Activated CD4-positive, CD25-positive, alpha-beta regulatory T cell treated with anti-CD3 and anti-CD28 coated beads, Interleukin-2, amount 50 U/mL, for 16 hours (primary cell): ENCODE measurements around the gene MCM9.
A peak's percentile ranks its signal among the peaks of the same experiment; 100 is the strongest.

Source experiments
- DNase-seq: peaks from one replicate; pipeline ENCODE4 v3.0.0-alpha.2; 2020; ENCODE audit warnings: low read depth, low spot score

Gene MCM9

GRCh38 chr6:118934461-118935330 is at the start of gene MCM9:
Gene MCM9 (minus strand): TSS chr6:118935159. CDS start chr6:118931723, 3,436 bp downstream.
- peak; percentile 71 for DNase-seq

GRCh38 chr6:118984342-118984741 is 49.4 kb upstream of the MCM9 start:
- DNase-seq, result no peak

DNA sequence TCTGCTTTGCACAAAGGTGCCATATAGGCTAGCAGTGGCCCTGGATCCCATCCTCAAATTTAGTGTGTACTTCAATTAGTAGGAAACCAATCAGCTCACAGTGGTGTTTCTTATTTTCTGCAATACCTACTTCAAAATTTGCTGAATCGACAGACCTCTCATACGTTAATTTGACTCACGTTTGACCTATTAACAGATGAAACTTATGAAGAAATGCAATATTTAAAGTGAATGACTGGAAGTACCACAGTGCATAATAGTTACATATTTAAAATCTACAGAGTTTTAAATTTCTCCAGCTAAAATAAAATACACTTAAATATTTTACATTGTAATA is 47.6 kb upstream of the MCM9 start:
- no peak for DNase-seq

DNA sequence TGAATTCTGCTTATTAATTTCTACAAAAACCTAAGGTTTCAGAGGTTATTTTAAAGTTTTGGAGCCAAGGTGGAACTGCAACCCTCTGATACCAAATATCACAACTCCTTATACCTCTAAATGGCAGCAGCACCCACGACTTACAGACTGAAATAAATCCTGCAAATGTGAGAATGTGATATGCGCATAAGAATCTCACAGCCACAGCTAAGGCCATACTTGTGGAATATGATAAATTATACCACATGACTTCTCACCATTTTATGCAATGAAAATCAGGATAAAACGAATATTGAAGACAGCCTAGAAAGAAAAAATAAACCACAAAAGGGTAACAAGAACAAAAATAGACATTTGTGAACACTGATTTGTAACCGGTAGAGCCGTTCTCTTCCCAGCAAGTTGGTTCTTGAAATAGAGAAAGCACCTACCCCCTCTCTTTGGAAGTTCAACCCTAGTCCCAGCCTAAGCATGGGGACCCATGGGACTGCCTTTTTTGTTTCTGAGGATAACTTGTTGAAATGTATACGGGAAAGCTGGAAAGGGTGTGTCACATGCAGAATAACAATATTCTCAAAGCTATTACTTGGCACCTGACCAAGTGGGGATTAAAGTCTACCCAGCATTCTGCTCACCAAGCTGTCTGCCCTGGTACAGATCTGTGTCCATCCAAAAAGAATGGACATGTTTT is 47.1 kb upstream of the MCM9 start:
- DNase-seq, result no peak

DNA sequence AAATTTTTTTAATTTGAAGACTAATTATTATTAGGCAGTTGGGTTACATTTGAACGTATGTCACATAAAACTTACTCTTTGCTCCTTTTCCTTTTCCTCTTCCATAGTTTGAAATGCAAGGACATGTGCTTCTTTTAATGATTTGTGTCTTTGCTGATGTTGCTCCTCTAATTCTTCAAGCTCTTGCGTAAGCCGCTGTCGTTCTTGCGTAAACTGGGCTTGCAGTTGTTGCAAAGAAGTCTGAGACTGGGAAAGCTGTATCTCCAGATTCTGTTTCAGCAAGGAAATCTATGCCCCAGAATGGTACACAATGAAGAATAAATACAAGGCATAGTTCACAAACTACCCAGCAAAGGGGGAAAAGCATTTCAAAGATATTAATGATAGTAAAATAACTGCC is 45.1 kb upstream of the MCM9 start:
- no peak for DNase-seq

- DNase-seq, result no peak
Observed at GRCh38 chr6:118974790-118975189, 39.8 kb upstream of the MCM9 start.

GRCh38 chr6:118971682-118972081 is 36.7 kb upstream of the MCM9 start:
- DNase-seq, result no peak

DNA sequence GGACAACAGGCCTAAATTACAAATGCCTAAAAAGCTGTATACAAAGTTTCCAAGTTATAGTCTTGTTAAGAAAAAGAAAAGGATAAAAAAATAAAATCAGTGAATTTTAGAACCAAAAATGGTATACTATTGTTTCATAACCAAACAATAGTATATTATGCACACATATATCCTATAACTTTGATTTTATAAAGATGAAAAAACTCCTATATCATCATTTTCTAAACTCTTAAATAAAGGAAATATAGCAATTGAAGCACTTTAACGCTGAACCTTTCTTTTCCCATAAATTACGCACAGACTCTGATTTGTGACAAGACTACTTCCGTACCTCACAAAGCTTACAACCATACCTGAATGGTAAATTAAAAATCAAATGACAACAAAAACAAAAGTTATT is 35.9 kb upstream of the MCM9 start:
- DNase-seq, result no peak

DNA sequence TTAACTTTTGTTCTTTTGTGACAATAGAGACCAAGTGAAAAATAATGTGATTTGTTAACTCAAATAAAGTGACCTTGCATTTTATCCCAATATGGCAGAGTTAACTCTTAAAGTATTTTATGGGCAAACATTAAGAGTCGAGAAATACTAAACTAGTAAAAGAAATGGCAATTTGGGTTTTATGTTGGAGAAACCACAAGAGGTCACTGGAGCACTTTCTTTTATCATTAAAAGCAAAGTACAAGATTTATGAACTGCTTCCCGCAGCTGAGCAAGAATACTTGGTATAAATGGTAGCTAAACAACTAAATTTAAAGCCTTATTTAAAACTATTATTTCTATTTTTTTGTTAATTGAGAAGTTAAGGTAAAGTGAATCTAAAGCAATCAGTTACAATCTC is 33.5 kb upstream of the MCM9 start:
- DNase-seq, result no peak

GRCh38 chr6:118967239-118967638 is 32.3 kb upstream of the MCM9 start:
- no peak for DNase-seq

DNA sequence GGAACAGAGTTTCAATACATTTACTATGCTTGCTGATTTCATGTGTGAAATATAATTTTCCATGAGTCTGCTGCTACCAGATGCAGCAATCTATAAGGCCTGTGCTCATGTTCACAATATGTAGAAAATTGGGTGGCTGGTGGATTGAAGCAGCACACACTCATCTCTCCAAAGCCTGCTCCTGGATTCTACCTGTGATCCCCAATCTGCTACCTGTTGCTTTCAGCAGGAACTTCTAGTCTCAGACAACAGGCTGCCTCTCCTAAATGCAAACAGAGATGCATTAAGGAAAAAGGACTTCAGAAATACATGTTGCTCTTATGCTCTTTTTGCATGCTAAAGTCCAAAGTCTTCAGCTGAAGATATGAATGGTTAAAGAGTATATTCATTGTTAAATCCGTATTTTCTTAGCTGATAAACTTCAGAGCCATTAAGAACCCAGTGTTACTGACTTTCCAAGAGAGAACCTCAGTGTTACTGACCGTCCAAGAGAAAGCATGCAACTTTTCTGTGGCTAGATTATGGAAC is 30.9 kb upstream of the MCM9 start:
- no peak for DNase-seq

DNA sequence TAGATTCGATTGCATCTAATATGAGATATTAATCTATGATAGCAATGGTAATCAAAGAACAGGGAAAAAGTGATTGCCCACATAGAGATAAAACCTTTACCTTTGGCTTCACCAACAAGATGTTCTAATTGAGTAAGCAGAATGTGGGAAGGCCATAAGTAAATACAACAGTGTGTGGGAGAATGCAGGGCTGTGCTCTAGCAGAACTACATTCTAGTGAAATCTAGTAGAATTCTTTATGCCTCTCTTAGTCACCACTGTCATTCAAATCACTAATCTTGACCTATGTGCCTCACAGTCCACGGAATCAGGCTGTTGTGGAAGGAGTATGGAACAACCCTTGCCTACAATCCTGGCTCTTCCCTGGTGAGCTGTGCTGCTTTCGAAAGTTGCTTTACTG is 30.4 kb upstream of the MCM9 start:
- DNase-seq, result no peak

GRCh38 chr6:118963003-118963402 is 28.0 kb upstream of the MCM9 start:
- no peak for DNase-seq

- DNase-seq, result no peak
Observed at GRCh38 chr6:118959903-118960302, 24.9 kb upstream of the MCM9 start.

DNA sequence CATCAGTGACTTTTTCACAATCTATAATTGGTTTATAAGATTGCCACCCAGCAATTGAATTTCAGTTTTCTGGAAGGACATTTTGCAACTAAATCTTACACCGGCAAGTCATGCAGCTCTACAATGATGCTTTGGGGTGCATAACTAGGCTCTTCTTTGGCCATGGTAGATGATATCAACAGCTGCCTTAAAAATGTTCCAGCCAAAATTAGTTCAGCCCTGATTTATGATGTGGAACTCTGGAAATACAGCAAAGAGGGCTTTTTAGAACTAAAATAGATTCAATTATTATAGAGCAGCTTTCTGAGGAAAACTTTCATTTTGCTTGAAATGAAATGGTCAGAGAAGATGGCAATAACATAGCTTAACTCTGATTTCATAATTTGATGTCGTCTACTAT is 18.4 kb upstream of the MCM9 start:
- DNase-seq, result no peak

GRCh38 chr6:118952683-118953082 is 17.7 kb upstream of the MCM9 start:
- DNase-seq, result no peak

- DNase-seq, result no peak
Observed at GRCh38 chr6:118945217-118945616, 10.3 kb upstream of the MCM9 start.

GRCh38 chr6:118940770-118941169 is 5.8 kb upstream of the MCM9 start:
- no peak for DNase-seq

DNA sequence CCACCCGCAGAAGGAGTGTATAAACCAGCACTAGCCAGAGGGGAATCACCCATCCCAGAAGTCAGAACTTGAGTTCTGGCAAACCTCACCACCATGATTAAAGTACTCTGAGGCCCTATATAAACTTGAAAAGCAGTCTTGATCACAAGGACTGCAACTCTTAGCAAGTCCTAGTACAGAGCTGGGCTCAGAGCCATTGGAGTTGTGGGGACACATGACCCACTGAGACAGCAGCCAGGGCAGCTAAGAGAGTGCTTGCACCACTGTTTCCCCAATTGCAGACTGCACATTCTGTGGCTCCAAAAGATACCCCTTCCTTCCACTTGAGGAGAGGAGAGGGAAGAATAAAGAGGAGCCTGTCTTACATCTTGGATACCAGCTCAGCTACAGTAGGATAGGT is 4.7 kb upstream of the MCM9 start:
- no peak for DNase-seq

GRCh38 chr6:118935978-118936703 is 1.2 kb upstream of the MCM9 start:
- no peak for DNase-seq

GRCh38 chr6:118935331-118935668 is 341 bp upstream of the MCM9 start:
- DNase-seq, result no peak

- no peak for DNase-seq
Observed at GRCh38 chr6:118933855-118934460, 1.0 kb downstream of the MCM9 start.
